ENCODE measurements around the gene TUBB.
"Not testable (repeated sequence)": the region's sequence is repeated elsewhere in the genome, so short reads cannot be mapped to it uniquely, and the experiment has no call there.

TUBB gene

DNA sequence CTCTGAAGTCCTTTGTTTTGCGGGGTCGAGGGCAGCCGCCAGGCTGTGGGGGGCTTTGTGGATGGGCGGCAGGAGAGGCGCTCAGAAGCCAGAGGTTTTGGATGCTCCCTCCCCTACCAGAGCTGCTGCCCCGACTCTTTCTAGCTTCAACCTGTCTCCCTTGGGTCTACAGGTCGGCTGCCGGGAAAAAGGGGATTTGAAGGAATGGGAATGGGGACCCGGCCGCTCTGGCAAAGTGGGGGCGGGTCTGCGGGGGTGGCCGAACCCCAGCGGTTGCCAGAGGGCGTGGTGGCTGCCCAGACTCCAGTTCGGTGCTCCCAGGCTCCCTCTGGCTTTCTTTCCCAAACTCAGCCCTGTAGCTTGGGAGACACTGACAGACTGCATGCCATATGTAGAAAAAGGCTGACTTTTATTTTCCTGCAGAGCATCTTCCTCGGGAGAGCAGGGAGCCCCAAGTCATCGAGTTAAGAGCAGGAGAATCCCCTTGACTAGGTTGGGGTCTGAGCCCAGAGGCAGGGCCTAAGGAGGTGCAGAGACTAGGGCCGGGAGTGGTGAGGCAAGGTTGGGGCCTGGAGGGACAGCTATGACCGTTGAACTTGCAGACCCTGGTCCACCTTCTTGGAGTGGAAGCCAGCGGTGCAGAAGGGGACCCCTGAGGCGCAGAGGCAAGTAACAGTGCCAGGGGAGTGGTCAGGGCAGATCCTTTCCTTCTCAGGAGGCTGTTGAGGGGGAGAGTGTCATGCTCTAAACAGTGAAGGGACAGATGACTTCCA lies 32.3 kb upstream of the TUBB start:
- no peak for DNase-seq

DNA sequence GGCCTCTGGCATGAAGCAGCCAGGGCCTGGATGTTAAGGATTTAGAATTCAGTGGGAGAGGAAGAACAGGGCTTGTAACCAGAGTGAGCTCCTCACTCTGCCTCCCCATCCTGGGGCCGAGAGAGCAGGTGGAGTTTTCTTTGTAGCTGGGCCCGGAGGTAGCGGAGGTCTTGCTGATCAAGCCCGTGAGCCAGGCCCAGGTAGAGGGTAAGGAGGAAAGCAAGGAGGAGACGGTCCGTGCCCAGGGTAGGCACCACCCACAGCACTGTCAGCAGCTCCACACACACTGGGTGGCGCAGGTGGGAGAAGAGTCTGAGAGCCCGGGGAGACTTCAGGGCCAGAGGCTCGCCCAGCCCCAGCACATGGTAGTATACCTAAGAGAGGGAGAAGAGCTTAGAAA lies 31.6 kb upstream of the TUBB start:
- DNase-seq: no peak

DNA sequence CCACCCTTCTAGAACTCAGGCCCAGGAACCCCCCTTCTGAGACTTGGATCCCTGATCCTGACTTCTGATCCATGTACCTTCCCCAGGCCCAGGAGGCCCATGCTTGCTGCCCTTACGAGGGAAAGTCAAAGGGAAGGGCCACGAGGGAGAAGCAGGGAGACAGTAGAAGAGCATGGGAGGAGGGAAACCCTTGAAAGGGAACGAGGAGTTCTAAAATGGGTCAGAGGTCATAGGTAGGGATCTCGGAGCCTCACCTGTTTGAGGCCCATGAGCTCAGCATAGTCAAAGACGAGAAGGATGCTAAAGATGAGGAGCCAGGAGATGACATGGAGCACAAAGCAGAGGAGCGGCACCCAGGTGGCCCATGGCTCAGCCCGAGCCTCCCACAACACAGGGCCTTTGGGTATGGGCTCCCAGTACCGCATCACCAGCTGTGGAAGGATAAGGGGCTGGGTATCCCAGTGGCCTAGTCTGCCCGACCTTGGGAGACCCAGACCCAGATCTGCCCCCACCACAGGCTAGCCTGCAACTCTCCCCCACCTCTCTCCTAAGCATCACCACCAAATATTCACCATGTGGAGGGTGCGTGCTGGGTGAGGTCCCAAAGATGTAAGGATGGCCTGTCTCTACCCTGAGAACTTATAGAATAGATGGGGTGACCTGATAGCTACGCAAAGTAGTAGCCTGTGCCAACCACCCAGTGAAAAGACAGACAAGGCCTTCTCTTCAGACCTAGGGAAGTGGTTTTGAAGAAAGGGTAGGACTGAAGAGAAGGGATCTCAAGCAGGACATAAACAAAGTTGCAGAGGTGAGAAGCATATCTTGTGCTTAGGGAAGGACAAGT lies 30.9 kb upstream of the TUBB start:
- no peak for DNase-seq

- DNase-seq: no peak
These were observed 30.2 kb upstream of the TUBB start for GRCh38 chr6:30689985-30690384.

- DNase-seq: peak; percentile 71
These were observed 29.5 kb upstream of the TUBB start, which contains the start of gene NRM for GRCh38 chr6:30690403-30691207. Gene NRM (minus strand): TSS chr6:30690984. CDS start chr6:30690974, 10 bp downstream.

DNA sequence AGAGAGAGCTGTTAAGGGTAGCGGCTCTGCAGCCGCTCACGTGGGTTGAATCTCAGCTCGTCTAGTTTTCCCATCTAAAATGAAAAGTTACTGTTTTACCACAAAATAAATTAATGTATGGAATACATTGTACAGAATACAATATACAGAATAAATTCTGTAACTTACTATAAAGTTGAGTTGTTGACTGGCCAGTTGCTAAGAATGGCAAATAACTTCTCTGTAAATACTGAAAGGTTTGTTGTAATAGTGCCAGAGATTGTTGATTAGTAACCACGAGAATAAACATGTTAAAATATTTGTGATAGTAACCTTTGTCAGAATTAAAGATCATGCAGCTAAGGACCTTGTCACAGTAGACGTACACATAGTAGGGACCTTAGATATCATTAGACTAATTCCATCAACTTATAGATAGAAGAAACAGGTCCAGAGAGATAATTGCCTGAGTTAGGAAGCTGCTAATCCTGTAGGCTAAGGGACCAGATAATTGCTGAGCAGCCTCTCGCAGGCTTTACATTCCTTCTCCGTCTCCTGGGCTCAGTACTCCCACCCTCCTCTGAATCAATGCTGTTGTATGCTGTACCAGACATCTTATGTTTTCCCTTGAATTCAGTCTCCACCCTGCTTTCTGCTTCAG lies 28.8 kb upstream of the TUBB start:
- no peak for DNase-seq

GRCh38 chr6:30696432-30696831 lies 23.7 kb upstream of the TUBB start:
- no peak for DNase-seq

DNA sequence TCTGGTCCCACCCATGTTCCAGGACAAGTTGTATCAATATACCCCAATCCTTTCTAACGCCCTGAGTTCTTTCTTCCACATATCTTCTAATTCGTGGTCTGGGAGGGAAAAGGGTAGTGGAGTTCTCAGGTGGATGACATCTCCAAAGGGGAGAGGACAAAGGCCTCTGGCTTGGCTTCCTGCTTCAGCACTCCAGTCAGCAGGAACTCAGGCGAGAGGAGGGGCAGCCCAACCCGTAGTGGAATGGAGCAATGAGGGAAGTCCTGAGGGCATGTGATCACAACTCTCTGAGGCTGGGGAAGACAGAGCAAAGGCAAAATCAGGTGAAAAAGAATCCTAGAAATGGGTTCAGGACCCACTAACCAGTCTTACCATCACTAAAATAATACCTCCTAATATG lies 19.8 kb upstream of the TUBB start:
- no peak for DNase-seq

DNA sequence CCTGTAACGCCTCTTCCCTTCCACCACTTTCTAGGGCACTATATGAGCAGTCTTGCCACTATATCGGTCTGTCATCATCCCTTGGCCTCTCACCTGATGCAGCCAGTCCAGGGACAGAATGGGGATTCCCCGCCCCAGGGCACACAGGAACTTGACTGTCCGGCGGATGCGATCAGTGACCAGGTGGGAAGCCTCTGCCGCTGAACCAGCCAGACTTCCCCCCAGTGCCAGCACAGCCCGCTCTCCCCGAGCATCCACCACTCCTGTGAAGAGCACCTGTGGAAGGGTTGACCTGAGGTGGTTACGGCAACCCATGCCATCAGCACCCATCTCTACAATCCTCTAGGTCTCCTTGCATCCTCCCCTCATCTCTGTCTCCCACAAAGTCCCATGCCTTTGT lies 17.1 kb upstream of the TUBB start:
- no peak for DNase-seq

GRCh38 chr6:30703821-30704220 lies 16.3 kb upstream of the TUBB start:
- no peak for DNase-seq

GRCh38 chr6:30705620-30706019 lies 14.5 kb upstream of the TUBB start:
- DNase-seq: no peak

- DNase-seq: no peak
These were observed 12.8 kb upstream of the TUBB start for GRCh38 chr6:30707281-30707850.

- DNase-seq: no peak
These were observed 10.9 kb upstream of the TUBB start for GRCh38 chr6:30709101-30709868.

DNA sequence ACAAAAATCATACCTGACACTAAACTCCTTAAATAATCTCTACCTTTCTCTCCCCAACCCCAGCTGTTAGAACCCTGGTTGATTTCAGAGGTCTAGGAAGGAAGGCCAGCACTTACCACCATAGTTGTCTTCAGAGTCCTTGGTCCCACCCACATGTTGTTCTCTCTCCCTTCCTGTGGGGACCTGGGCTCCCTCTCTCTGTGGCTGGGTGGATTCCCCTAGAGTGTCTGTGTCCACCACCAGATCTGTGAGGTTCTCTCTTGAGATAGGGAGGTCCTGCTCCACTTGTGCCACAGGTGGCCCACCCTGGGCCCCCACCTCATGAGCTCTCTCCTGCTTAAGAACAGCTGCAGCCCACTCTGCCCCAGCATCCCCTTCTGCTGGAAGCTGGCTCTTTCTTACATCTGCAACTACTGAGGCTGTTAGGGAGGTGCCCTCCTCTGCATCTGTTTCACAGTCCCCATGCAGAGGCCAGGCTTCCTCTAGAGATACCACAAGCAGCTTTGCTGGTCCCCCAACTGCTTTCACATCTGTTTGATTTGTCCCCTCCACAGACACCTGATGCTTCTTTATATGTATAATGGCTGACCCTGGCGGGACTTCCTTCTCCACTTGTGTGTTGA lies 8.3 kb upstream of the TUBB start:
- no peak for DNase-seq

DNA sequence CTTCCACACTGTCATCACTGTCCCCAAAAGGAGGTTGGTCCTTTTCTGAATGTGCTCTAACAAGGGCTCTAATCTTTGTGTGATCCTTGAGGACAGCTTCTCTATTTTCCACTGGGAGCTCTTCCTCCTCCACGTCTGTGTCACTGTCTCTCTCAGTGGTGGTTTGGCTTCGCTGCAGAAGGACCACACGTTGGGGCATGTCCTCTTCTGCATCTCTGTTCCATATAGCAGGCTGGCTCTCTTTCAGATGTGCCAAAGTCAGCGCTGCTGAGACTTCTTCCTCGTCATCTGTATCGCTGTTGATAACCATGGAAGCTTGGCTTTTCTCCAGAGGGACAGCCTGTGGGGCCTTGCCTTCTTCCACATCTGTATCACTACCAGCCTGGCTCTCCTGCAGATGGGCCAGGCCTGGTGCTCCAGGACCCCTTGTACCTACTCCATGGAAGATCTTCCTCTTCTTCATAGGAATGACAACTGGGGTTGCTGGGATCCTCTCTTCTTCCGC lies 7.7 kb upstream of the TUBB start:
- no peak for DNase-seq

DNA sequence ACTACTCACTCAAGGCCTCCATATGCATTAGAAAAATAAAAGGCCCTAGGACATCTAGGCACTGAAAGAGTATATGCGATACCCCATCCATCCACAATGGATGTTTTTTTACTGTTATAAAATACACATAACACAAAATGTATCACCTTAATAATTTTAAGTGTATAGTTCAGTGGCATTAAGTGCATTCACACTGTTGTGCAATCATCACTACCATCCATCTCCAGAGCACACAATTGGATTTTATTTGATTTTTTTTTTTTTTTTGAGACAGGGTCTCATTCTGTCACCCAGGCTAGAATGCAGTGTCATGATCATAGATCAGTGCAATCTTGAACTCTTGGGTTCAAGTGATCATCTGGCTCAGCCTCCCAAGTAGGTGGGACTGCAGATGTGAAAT lies 5.9 kb upstream of the TUBB start:
- no peak for DNase-seq

DNA sequence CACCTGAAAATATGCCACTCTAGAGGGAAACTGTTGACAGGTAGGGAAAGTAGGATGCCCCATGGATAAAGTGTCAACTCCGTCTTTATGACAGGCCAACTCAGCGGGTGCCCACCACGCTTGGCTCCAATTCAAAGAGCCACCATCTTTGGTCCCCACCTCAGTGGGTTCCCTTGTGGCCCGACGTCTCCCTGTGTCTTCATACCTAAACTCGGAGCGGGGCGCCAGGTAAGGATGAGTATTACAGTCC lies 3.3 kb upstream of the TUBB start:
- no peak for DNase-seq

DNA sequence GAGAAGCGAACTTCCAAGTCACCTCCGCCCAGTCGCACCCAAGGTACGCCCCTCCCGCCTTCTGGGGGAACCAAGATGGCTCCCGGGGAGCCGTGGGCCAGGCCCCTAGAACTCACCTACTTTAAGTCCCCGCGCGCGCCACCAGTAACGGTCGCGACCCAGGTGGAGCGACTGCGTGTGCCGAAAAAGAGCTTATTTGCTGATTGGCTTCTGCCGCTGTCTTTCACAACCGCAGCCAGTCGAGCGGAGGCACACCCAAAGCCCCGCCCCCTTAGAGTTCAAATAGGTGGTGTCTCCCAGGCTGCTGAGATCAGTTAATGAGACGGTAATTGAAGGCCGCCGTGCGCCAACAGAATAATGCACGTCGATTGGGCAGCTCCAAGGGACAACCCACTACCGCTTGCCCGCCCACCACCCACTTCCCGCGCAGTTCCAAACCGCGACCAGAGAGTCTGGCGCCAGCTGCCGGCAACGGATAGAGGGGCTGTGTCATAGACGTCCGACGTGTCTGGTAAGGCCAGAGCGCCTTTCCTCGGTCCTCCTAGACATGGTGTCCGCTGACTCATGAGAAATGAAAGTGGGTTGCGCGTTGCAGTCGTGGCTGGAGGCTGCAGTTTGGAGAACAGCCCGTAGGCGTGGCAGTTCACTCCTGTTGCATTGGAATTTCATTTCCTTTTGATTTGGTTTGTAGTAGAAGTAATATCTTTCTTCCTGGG lies 2.9 kb upstream of the TUBB start, which contains the start of gene MDC1:
Gene MDC1 (minus strand): TSS at position 153 of the 716 bp plus-strand sequence. CDS start 2,106 bp downstream, outside the sequence.
- peak; percentile 100 for DNase-seq

- DNase-seq: not testable (repeated sequence)
These were observed 2.1 kb upstream of the TUBB start for GRCh38 chr6:30717845-30718720.
